ENCODE results near the gene CEP192. TPM values are rescaled to one million over a fixed set of nuclear protein-coding genes. Genes with fewer than 3 reads are reported as not detected.
A peak's percentile ranks its signal among the peaks of the same experiment; 100 is the strongest.

Gene CEP192
- total RNA-seq, 2 donors from 2014 or later: 24.7 to 27.6 TPM

- DNase-seq: no peak
- ATAC-seq: no peak
- intact Hi-C loops (cut with DNase I, micrococcal nuclease): no loop called here
These were observed 133.2 kb downstream of the CEP192 start for GRCh38 chr18:13124411-13124810.

DNA sequence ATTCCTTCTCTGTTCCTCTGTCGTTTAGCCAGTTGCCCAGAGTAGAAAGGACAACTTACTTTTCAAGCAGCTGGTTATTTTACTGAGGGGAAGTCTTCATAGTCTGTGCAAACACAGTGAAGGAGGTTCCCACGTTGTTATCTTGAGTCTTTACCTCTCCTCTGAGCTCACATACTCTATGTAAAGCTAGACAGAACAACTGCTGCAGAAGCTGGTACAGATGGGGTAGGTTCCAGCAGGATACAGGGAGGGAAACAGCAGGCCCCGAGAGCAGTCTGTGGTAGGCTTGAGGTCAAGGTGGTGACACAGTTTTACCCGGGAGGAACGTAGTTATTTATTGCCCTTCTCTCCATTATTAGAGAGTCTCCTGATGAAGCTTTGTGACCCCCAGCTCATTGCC is 134.0 kb downstream of the CEP192 start:
- ATAC-seq (no peak), DNase-seq (no peak)
- intact Hi-C loops (cut with DNase I, micrococcal nuclease): no loop called here

DNA sequence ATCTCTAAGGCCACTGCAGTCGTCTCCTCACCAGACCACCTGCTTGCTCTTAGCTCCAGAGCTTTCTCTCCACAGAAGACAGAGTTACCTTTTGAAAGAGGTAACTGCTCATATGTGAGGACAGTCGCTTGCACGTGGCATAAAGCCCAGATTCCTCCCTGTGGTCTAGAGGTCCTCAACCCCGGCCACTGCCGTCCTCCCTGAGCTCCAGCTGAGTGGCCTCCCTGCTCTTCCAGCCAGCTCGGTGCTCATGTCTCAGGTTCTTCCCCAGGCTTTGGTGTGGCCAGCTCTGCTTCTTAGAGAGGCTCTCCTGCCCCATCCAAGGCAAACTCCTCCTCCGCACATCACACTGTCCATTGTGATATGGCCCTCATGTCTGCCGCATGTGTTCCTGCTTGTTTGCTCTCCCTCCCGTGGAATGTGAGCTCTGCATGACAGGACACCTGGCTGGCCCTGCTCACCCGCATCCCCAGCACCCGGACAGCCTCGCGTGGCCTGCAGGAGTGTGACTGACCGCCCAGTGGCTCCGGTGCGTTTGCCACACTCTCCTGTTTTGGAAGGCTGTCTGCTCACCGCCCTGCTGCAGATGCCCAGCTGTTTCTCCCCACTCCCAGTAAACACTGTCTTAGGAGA is 135.9 kb downstream of the CEP192 start:
- ATAC-seq (no peak), DNase-seq (no peak)
- intact Hi-C loops (cut with DNase I, micrococcal nuclease): no loop called here

DNA sequence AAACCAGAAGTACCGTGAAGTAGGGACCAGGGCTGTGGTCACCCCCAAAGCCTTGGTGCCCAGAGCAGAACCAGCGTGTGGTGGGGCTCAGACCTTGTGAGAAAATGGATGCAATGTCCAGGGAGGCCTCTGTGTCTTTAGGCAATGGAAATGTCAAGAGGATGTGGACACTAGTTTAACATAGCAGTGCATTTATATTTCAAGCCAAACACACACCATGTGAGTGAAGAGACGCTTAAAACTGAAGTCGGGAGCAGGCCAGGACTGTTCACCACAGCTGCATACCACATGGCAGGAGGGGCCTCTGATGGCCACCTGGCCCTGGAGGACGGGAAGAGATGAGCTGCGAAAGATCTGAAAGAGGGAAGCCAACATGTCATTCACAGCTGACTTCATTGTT is 140.1 kb downstream of the CEP192 start:
- intact Hi-C loops (cut with DNase I, micrococcal nuclease): no loop called here

DNA sequence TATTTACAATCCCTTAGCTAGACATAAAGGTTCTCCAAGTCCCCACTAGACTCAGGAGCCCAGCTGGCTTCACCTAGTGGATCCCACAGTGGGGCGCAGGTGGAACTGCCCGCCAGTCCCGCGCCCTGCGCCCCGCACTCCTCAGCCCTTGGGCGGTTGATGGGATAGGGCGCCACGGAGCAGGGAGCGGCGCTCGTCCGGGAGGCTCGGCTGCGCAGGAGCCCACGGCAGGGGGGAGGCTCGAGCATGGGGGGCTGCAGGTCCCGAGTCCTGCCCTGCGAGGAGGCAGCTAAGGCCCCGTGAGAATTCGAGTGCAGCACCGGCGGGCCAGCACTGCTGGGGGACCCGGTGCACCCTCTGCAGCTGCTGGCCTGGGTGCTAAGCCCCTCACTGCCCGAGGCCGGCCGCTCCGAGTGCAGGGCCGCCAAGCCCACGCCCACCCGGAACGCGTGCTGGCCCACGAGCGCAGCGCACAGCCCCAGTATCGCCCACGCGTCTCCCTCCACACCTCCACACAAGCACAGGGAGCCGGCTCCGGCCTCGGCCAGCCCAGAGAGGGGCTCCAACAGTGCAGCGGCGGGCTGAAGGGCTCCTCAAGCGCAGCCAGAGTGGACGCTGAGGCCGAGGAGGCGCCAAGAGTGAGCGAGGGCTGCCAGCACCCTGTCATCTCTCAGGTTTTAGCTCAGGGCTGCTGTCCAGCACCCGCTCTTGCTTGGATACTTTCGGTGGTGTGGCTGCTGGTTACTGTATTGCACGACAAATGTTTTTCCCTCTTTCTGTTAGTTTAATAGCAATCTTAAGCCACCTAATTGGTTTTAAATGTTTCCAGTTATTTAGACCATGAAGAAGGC is 143.6 kb downstream of the CEP192 start:
- ATAC-seq (no peak), DNase-seq (no peak)
- intact Hi-C loops (cut with DNase I, micrococcal nuclease): no loop called here

More for the DNA sequence above, 140.1 kb downstream of the CEP192 start:
- DNase-seq: no peak
- no peak for ATAC-seq

- ATAC-seq (peak; percentile 22), DNase-seq (peak in 1 of 2 donors; percentile 51)
- intact Hi-C loops (cut with DNase I, micrococcal nuclease): no loop called here
These were observed 145.1 kb downstream of the CEP192 start for GRCh38 chr18:13136056-13136903.

GRCh38 chr18:13136904-13137669 is 145.9 kb downstream of the CEP192 start:
- ATAC-seq (peak; percentile 54), DNase-seq (peak; percentile 34 to 65)
- intact Hi-C loops (cut with DNase I, micrococcal nuclease): no loop called here

DNA sequence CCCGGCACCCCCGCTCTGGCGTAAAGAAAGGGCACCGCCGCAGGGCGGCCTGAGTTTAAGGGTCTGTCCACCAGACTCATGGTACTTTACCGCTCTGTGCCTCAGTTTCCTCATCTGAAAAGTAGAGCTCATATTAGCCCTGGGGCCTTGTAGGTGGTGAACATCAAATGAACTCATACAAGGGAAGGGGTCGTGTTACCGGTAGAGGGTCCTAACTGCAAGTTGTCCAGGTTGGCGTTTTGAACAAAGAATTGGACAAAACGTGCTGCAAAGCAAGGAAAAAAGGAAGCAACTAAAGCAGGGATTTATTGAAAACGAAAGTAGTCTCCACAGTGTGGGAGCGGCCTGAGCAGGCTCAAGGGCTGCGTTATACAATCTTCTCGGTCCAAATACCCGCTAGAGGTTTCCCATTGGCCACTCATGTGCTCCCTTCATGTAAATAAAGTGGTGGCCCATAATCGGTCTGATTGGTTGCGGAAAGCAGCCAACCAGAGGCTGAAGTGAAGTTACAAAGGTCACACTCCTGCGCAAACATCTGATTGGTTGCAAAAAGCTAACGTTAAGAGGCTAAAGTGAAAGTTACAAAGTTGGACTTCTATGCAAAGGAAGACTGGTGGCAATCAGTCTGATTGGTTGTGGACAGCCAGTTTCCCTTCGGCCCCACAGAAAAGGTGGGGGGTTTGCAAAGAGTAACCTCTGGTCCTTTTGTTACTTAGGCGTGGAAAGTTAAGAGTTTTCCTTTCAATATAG is 146.7 kb downstream of the CEP192 start:
- ATAC-seq: peak; percentile 92
- intact Hi-C loops (cut with DNase I, micrococcal nuclease): no loop called here
- peak; percentile 74 to 92 for DNase-seq

DNA sequence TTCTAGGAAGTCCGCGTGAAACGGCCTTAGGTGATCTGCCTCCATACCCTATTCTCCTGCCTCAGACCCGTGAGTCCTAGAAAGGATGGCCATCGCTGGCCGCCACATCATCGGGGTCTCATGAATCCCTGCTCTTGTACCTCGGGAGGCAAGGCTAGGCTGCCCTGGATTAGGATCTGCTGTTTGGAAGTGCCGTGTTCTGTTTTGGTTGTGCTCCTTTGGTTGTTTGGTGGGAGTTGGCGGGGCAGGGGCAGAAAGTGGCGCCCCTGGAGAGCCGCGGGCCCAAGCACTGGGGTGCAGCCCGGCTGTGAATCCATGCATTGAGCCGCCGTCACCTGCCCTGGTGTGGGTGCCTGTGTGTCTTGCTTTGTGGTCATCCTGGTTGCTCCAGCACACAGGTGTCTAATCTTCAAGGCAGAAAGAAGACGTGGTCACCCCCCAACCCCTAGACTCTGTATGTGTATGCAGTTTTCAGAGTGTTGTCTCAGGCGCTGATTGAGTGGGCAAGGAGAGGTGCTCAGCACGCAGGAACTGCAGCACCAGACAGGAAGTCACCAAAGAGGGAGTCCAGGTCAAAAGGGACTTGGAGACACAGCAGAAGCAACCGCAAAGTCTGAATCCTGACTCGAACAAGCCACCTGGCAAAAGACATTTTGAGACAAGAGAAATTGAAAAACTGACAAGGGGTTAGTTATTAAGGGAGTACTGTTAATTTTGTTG is 147.4 kb downstream of the CEP192 start:
- DNase-seq: peak in 1 of 2 donors; percentile 35
- intact Hi-C loops (cut with DNase I, micrococcal nuclease): no loop called here
- ATAC-seq: no peak

DNA sequence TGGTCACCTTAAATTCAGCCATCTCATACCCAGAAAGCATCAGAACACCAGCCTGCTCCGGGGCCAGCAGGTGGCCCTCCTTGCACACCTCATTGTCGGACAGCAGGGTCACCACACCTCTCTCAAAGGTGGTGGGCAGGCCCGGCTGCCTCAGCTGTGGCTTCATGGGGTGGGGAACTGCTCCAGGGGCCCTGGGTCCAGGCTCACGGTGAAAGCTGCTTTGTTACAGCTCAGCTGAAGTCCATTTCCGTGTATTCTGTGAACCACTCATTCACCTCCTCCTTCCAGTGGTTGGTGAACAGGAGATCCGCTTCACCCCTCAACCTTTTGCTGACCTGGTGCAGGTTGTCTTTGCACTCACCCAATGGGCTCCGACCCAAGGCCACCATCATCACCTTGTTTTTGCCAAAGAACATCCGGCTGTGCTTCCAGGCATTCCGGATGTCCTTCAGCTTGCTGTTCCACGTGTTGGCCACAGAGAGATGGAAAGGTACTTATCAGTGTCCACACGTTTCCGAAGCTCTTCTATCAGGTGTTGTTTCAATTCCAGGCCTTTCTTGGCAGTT is 148.8 kb downstream of the CEP192 start:
- intact Hi-C loops (cut with DNase I, micrococcal nuclease): no loop called here
- no peak for DNase-seq
- ATAC-seq: no peak

- DNase-seq (no peak), ATAC-seq (no peak)
- intact Hi-C loops (cut with DNase I, micrococcal nuclease): no loop called here
These were observed 150.0 kb downstream of the CEP192 start for GRCh38 chr18:13141209-13141608.

GRCh38 chr18:13145636-13146190 is 154.6 kb downstream of the CEP192 start:
- ATAC-seq: no peak
- intact Hi-C loops (cut with DNase I, micrococcal nuclease): no loop called here
- no peak for DNase-seq

GRCh38 chr18:13147130-13147529 is 156.0 kb downstream of the CEP192 start:
- ATAC-seq: no peak
- intact Hi-C loops (cut with DNase I, micrococcal nuclease): no loop called here
- no peak for DNase-seq

- ATAC-seq (no peak), DNase-seq (no peak)
- intact Hi-C loops (cut with DNase I, micrococcal nuclease): no loop called here
These were observed 160.5 kb downstream of the CEP192 start for GRCh38 chr18:13151656-13152055.

GRCh38 chr18:13158428-13158827 is 167.3 kb downstream of the CEP192 start:
- ATAC-seq (no peak), DNase-seq (no peak)
- intact Hi-C loops (cut with DNase I, micrococcal nuclease): no loop called here

- intact Hi-C loops (cut with DNase I, micrococcal nuclease): no loop called here
- ATAC-seq (peak; percentile 64), DNase-seq (no peak)
These were observed 168.4 kb downstream of the CEP192 start for GRCh38 chr18:13159579-13159978.
